NK-92 (cell line): ENCODE results near the gene DRAP1.

Experiments
- DNase-seq: peaks from one replicate; lab custom pipeline; 2025; ENCODE audit not compliant: unreplicated experiment; lab: John Stamatoyannopoulos, UW

The DRAP1 gene

DNA sequence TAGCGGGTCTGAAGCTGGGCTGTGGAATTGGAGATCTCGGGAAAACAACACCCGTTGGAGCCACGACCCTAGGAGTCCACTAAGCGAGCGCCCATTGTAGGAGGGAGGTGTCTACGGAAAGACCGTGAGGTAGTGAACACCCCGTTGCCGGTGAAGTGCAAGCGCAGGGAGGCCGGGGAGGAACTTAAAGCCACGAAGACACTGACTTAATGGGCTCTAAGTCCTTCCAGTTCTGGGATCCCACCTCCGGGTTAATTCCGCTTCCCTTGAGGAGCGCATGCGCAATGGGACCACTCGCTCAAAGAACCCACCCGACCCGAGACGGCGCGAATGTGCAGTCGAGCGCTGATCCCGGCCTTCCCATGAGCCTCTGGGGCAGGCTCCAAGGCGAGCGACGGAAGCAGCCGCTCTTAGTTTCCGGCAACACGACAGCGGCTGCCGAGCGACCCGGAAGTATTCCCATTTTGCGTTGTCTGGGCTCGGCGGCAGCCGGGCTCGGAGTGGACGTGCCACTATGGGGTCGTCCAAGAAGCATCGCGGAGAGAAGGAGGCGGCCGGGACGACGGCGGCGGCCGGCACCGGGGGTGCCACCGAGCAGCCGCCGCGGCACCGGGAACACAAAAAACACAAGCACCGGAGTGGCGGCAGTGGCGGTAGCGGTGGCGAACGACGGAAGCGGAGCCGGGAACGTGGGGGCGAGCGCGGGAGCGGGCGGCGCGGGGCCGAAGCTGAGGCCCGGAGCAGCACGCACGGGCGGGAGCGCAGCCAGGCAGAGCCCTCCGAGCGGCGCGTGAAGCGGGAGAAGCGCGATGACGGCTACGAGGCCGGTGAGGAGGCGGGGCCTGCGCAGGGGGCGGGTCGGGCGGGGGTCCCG lies 42.3 kb downstream of the DRAP1 start, which contains the start of gene SART1:
Gene SART1, plus strand, starts transcription at position 468 of the 874 bp plus-strand sequence. Its CDS starts 47 bp downstream, at position 515.
- DNase-seq: peak; percentile 74

DNA sequence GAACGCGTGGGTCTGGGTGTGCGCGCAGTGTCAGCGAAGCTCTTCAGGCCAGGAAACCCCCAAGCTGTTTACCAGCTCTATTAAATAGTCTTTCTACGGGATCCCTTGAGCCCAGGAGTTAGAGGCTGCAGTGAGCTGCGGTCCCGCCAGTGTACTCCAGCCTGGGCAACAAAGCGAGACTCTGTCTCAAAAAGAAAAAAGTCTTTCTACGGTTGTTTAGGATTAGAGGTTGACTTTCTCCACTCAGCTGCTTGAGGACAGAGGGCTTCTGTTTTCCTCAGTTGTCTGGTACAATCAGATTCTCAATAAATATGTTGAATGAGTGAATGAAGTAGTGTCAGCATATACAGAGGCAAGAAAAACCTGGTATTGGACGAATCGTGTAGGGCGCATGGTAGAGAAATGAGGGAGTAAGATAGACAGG lies 42.9 kb downstream of the DRAP1 start:
- no peak for DNase-seq

GRCh38 chr11:65964906-65965305 lies 45.7 kb downstream of the DRAP1 start:
- no peak for DNase-seq

GRCh38 chr11:65965986-65966762 lies 46.9 kb downstream of the DRAP1 start:
- no peak for DNase-seq

- no peak for DNase-seq
Measured at GRCh38 chr11:65967329-65967934, 48.2 kb downstream of the DRAP1 start.

GRCh38 chr11:65968600-65969482 lies 49.6 kb downstream of the DRAP1 start:
- DNase-seq: no peak
